PC-9 (cell line): Measurements from ENCODE around the gene C4B.
"Not testable (repeated sequence)": the region's sequence is repeated elsewhere in the genome, so short reads cannot be mapped to it uniquely, and the experiment has no call there.

Experiments
- CTCF ChIP-seq: fragments of 200-600 bp; sonication (generic); conservative IDR thresholded peaks from 2 replicates; pipeline ENCODE4 v1.6.1; 2017; ENCODE audit warnings: mixed run types, antibody characterized with exemption, mild to moderate bottlenecking, moderate library complexity
- EZH2 ChIP-seq: fragments of 200-600 bp; sonication (generic); IDR thresholded peaks from 2 replicates; pipeline ENCODE4 v1.8.0; 2017; ENCODE audit warnings: antibody characterized with exemption, low read depth

GRCh38 chr6:31980998-31981397, 33.6 kb upstream of the C4B start:
- not testable (repeated sequence) for TF ChIP-seq CTCF, EZH2
